Keratinocyte (primary cell): ENCODE data around the gene CPB1.

ENCODE experiments used
- CTCF ChIP-seq, 3 experiments: IDR thresholded peaks in 1 of 3; conservative IDR thresholded peaks in 1 of 3; optimal IDR thresholded peaks in 1 of 3; 2 replicates in 2 of 3; 3 replicates in 1 of 3; pipeline versions ENCODE3 to v1.5.1; 2011; ENCODE audit warnings: low read length in 3 of 3, mild to moderate bottlenecking in 3 of 3, moderate library complexity in 2 of 3, control low read depth in 1 of 3, inconsistent platforms in 1 of 3; ENCODE audit not compliant: insufficient read depth in 2 of 3; ENCODE audit errors: extremely low read depth in 1 of 3
- EZH2 ChIP-seq: IDR thresholded peaks from one replicate; pipeline ENCODE4 v1.6.1; 2012; ENCODE audit warnings: inconsistent platforms, mild to moderate bottlenecking, low read length, moderate library complexity

- TF ChIP-seq CTCF (optimal IDR thresholded peaks at IDR 0.05 in 1 of 3, IDR thresholded peaks at IDR 0.05 in 1 of 3, conservative IDR thresholded peaks at IDR 0.05 in 1 of 3; ENCODE audit: extremely low read depth in 1 of 3, insufficient read depth in 2 of 3, low read length in 3 of 3): no peak
- no peak for TF ChIP-seq EZH2
Measured at GRCh38 chr3:148896062-148896461, 68.5 kb downstream of the CPB1 start.
